Mesenchymal stem cell (in vitro differentiated cells and primary cell): ENCODE measurements around the gene APOL3.

Experiments used
- DNase-seq: peaks from one replicate; pipeline ENCODE4 v3.0.0-alpha.2; 2013
- H2AFZ ChIP-seq: one replicate; pipeline ENCODE4 v1.6.1; 2013; ENCODE audit warnings: low read depth, mild to moderate bottlenecking, control low read depth, inconsistent platforms, low read length, moderate library complexity
- H2AK5ac ChIP-seq: 2 replicates; pipeline ENCODE4 v1.6.1; 2013; ENCODE audit warnings: low read length, moderate library complexity, mild to moderate bottlenecking, inconsistent platforms; ENCODE audit not compliant: severe bottlenecking
- H2BK120ac ChIP-seq: one replicate; pipeline ENCODE4 v1.6.1; 2013; ENCODE audit warnings: low read depth, mild to moderate bottlenecking, inconsistent platforms, low read length, moderate library complexity
- H2BK12ac ChIP-seq, 2 experiments: one replicate each; pipeline ENCODE4 v1.6.1; 2013; ENCODE audit warnings: inconsistent platforms in 2 of 2, low read length in 2 of 2, mild to moderate bottlenecking in 2 of 2, moderate library complexity in 2 of 2, control low read depth in 1 of 2
- H2BK15ac ChIP-seq: one replicate; pipeline ENCODE4 v1.6.1; 2013; ENCODE audit warnings: mild to moderate bottlenecking, low read depth, inconsistent platforms; ENCODE audit not compliant: poor library complexity, severe bottlenecking
- H2BK5ac ChIP-seq: 2 replicates; pipeline ENCODE4 v1.6.1; 2013; ENCODE audit warnings: low read depth, mild to moderate bottlenecking, low read length, control low read depth, inconsistent platforms; ENCODE audit not compliant: poor library complexity, severe bottlenecking
- H3K14ac ChIP-seq, 2 experiments: one replicate each; pipeline ENCODE4 v1.6.1; 2013; ENCODE audit warnings: inconsistent platforms in 2 of 2, low read length in 2 of 2, control low read depth in 1 of 2, mild to moderate bottlenecking in 1 of 2, moderate library complexity in 1 of 2
- H3K18ac ChIP-seq, 2 experiments: one replicate each; pipeline ENCODE4 v1.6.1; 2013; ENCODE audit warnings: inconsistent platforms in 2 of 2, low read length in 2 of 2, control low read depth in 1 of 2, low read depth in 1 of 2, mild to moderate bottlenecking in 1 of 2
- H3K23ac ChIP-seq, 2 experiments: one replicate each; pipeline ENCODE4 v1.6.1; 2013; ENCODE audit warnings: inconsistent platforms in 2 of 2, low read length in 2 of 2, mild to moderate bottlenecking in 2 of 2, moderate library complexity in 2 of 2, control low read depth in 1 of 2
- H3K27ac ChIP-seq: 2 replicates; pipeline ENCODE4 v1.5.1; 2013; ENCODE audit warnings: mild to moderate bottlenecking, moderate library complexity, low read length, control low read depth, inconsistent platforms; ENCODE audit not compliant: poor library complexity, severe bottlenecking
- H3K27me3 ChIP-seq, 2 experiments: 2 replicates each; pipeline versions ENCODE4 v1.6.1 to v1.7.0; 2013; ENCODE audit warnings: low read length in 2 of 2, mild to moderate bottlenecking in 2 of 2, moderate library complexity in 2 of 2, control low read depth in 1 of 2, inconsistent platforms in 1 of 2; ENCODE audit not compliant: control insufficient read depth in 1 of 2, insufficient read depth in 1 of 2
- H3K36me3 ChIP-seq, 2 experiments: 2 replicates each; pipeline versions ENCODE4 v1.6.1 to v1.7.0; 2013; ENCODE audit warnings: low read length in 2 of 2, control low read depth in 1 of 2, inconsistent platforms in 1 of 2, low read depth in 1 of 2, mild to moderate bottlenecking in 1 of 2; ENCODE audit not compliant: insufficient read depth in 2 of 2, control insufficient read depth in 1 of 2
- H3K4ac ChIP-seq, 2 experiments: one replicate each; pipeline ENCODE4 v1.6.1; 2013; ENCODE audit warnings: inconsistent platforms in 2 of 2, low read length in 2 of 2, mild to moderate bottlenecking in 2 of 2, moderate library complexity in 2 of 2, control low read depth in 1 of 2, low read depth in 1 of 2
- H3K4me1 ChIP-seq: 2 replicates; pipeline ENCODE4 v1.6.1; 2013; ENCODE audit warnings: low read depth, low read length, control low read depth; ENCODE audit not compliant: control insufficient read depth, insufficient read depth
- H3K4me2 ChIP-seq: 2 replicates; pipeline ENCODE4 v1.6.1; 2013; ENCODE audit warnings: low read length, mild to moderate bottlenecking, inconsistent platforms; ENCODE audit not compliant: poor library complexity, severe bottlenecking
- H3K4me3 ChIP-seq, 2 experiments: 2 replicates each; pipeline versions ENCODE4 v1.5.1 to v1.7.0; 2013; ENCODE audit warnings: low read length in 2 of 2, mild to moderate bottlenecking in 2 of 2, control low read depth in 1 of 2, low read depth in 1 of 2; ENCODE audit not compliant: insufficient read depth in 1 of 2
- H3K79me1 ChIP-seq: replicated peaks from 2 replicates; pipeline ENCODE4 v1.6.1; 2013; ENCODE audit warnings: mild to moderate bottlenecking, control low read depth, low read length, inconsistent platforms; ENCODE audit not compliant: poor library complexity, severe bottlenecking
- H3K9ac ChIP-seq: 2 replicates; pipeline ENCODE4 v1.7.0; 2013; ENCODE audit warnings: mild to moderate bottlenecking, low read length, moderate library complexity
- H3K9me3 ChIP-seq: 2 replicates; pipeline ENCODE4 v1.7.0; 2013; ENCODE audit warnings: mild to moderate bottlenecking, low read length; ENCODE audit not compliant: control insufficient read depth
- H4K8ac ChIP-seq: one replicate; pipeline ENCODE4 v1.6.1; 2013; ENCODE audit warnings: inconsistent platforms, mild to moderate bottlenecking, low read length, moderate library complexity
- H4K91ac ChIP-seq: one replicate; pipeline ENCODE4 v1.6.1; 2013; ENCODE audit warnings: mild to moderate bottlenecking, low read length, inconsistent platforms
- WGBS: methylation state at CpG from one replicate; pipeline ENCODE4 v1.1.7; 2013; ENCODE audit warnings: mixed read lengths; 5-methylcytosine and 5-hydroxymethylcytosine counted together

APOL3 gene

GRCh38 chr22:36107436-36107835 lies 53.1 kb downstream of the APOL3 start:
- Histone ChIP-seq H2BK12ac (no peak overlapping the region), H3K4me2 (no peak overlapping the region), H3K14ac (no peak overlapping the region), H3K9me3 (peaks cover 6% of the 10 kb centered on the region), H3K79me1 (no peaks in the 10 kb centered on the region), H3K4me1 (peaks cover 8% of the 10 kb centered on the region), H2AFZ (no peak overlapping the region), H2BK5ac (no peak overlapping the region), H2BK120ac (no peak overlapping the region), H3K9ac (no peak overlapping the region), H3K4ac (no peak overlapping the region), H4K91ac (no peak overlapping the region), H3K36me3 (no peaks in the 10 kb centered on the region), H2AK5ac (no peak overlapping the region), H3K23ac (no peak overlapping the region), H3K27me3 (peaks cover 0 to 6% of the 10 kb centered on the region in 2 experiments), H3K18ac (no peak overlapping the region), H3K4me3 (no peak overlapping the region), H4K8ac (no peak overlapping the region), H3K27ac (no peak overlapping the region), H2BK15ac (no peak overlapping the region)
- no peak for DNase-seq
- 89% methylated on average over 4 of the region's 8 CpGs for whole genome bisulfite sequencing

GRCh38 chr22:36106910-36107309 lies 53.6 kb downstream of the APOL3 start:
- H4K8ac ChIP-seq: no peak overlapping the region
- no peak overlapping the region for H3K27ac ChIP-seq
- H3K36me3 ChIP-seq: no peaks in the 10 kb centered on the region
- H3K9ac ChIP-seq: no peak overlapping the region
- no peak overlapping the region for H2BK12ac ChIP-seq
- no peaks in the 10 kb centered on the region for H3K79me1 ChIP-seq
- H2AK5ac ChIP-seq: no peak overlapping the region
- no peak overlapping the region for H2BK15ac ChIP-seq
- no peak overlapping the region for H3K4me3 ChIP-seq
- peaks cover 8% of the 10 kb centered on the region for H3K4me1 ChIP-seq
- no peak overlapping the region for H3K4me2 ChIP-seq
- H3K23ac ChIP-seq: no peak overlapping the region
- H3K4ac ChIP-seq: no peak overlapping the region
- H3K18ac ChIP-seq: no peak overlapping the region
- H2BK5ac ChIP-seq: no peak overlapping the region
- WGBS: 91% methylated on average over 2 of the region's 2 CpGs
- no peak overlapping the region for H4K91ac ChIP-seq
- H3K9me3 ChIP-seq: peaks cover 6% of the 10 kb centered on the region
- no peak overlapping the region for H3K14ac ChIP-seq
- H2AFZ ChIP-seq: no peak overlapping the region
- no peak for DNase-seq
- peaks cover 0 to 6% of the 10 kb centered on the region in 2 experiments for H3K27me3 ChIP-seq
- no peak overlapping the region for H2BK120ac ChIP-seq

GRCh38 chr22:36104988-36105387 lies 55.6 kb downstream of the APOL3 start:
- Histone ChIP-seq H2AK5ac (no peak overlapping the region), H3K79me1 (no peaks in the 10 kb centered on the region), H3K4me3 (no peak overlapping the region), H4K8ac (no peak overlapping the region), H3K36me3 (no peaks in the 10 kb centered on the region), H3K27me3 (peaks cover 0 to 2% of the 10 kb centered on the region in 2 experiments), H2BK15ac (no peak overlapping the region), H3K14ac (no peak overlapping the region), H3K4me2 (no peak overlapping the region), H3K9me3 (peaks cover 6% of the 10 kb centered on the region), H2BK12ac (no peak overlapping the region), H3K4me1 (peaks cover 1% of the 10 kb centered on the region), H3K27ac (no peak overlapping the region), H2BK120ac (no peak overlapping the region), H3K4ac (no peak overlapping the region), H4K91ac (no peak overlapping the region), H3K18ac (no peak overlapping the region), H3K23ac (no peak overlapping the region), H2AFZ (no peak overlapping the region), H3K9ac (no peak overlapping the region), H2BK5ac (no peak overlapping the region)
- DNase-seq: peak; percentile 35
- 28% methylated on average over 4 of the region's 5 CpGs for whole genome bisulfite sequencing

GRCh38 chr22:36104435-36104834 lies 56.1 kb downstream of the APOL3 start:
- Histone ChIP-seq H3K27ac (no peak overlapping the region), H2BK5ac (no peak overlapping the region), H3K79me1 (no peaks in the 10 kb centered on the region), H3K23ac (no peak overlapping the region), H4K8ac (no peak overlapping the region), H3K4me3 (no peak overlapping the region), H3K9ac (no peak overlapping the region), H3K4ac (no peak overlapping the region), H3K9me3 (peaks cover 6% of the 10 kb centered on the region), H2AK5ac (no peak overlapping the region), H2BK120ac (no peak overlapping the region), H3K27me3 (no peaks in the 10 kb centered on the region), H3K18ac (no peak overlapping the region), H2BK15ac (no peak overlapping the region), H2BK12ac (no peak overlapping the region), H3K4me1 (no peaks in the 10 kb centered on the region), H4K91ac (no peak overlapping the region), H2AFZ (no peak overlapping the region), H3K36me3 (no peaks in the 10 kb centered on the region), H3K4me2 (no peak overlapping the region), H3K14ac (no peak overlapping the region)
- DNase-seq: no peak
- 91% methylated on average over 9 of the region's 9 CpGs for WGBS
